GM12865 (cell line): ENCODE measurements around the gene WLS.

Experiments
- DNase-seq: peaks from one replicate; pipeline ENCODE4 v3.0.0; 2010; ENCODE audit warnings: low read depth
- H3K4me3 ChIP-seq: 2 replicates; pipeline ENCODE4 v1.5.1; 2011; ENCODE audit warnings: mild to moderate bottlenecking, low read depth, low read length, control low read depth
- TF ChIP-seq, protein P1 (sequence below): IDR thresholded peaks from 2 replicates; pipeline ENCODE4 v1.5.1; 2011; ENCODE audit warnings: low read length, control low read depth, low read depth, inconsistent platforms; ENCODE audit not compliant: insufficient read depth; ENCODE audit errors: missing control alignments

The WLS gene

DNA sequence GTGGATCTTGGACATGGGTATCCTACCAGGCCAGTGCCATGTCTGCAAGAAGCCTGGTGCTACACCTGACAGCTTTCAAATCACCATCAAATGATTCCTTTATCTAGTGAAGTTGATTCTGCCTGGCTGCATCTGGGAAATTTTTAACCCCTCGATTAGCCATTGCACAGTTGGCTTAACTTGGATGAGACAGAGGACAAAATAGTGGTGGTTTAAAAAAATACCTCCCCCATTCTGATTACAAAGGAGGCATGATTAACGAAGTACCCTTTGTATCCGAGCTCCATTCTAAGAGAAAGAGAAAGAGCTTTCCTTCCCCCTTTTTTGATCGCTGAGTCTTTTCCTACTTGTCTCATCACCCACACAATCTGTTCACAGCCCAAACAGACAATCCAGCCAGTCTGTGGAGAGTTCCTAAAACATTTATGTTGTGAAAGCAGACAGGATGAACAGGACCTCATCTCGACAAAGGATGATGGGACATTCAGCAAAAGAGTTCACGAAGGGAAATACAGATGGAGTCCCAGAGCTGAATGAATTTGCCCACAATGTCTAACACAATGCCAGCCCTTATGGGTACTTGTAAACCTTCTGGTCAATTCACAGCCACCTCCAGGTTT, 20.5 kb downstream of the WLS start:
- no peak for DNase-seq
- TF ChIP-seq, protein P1, sequence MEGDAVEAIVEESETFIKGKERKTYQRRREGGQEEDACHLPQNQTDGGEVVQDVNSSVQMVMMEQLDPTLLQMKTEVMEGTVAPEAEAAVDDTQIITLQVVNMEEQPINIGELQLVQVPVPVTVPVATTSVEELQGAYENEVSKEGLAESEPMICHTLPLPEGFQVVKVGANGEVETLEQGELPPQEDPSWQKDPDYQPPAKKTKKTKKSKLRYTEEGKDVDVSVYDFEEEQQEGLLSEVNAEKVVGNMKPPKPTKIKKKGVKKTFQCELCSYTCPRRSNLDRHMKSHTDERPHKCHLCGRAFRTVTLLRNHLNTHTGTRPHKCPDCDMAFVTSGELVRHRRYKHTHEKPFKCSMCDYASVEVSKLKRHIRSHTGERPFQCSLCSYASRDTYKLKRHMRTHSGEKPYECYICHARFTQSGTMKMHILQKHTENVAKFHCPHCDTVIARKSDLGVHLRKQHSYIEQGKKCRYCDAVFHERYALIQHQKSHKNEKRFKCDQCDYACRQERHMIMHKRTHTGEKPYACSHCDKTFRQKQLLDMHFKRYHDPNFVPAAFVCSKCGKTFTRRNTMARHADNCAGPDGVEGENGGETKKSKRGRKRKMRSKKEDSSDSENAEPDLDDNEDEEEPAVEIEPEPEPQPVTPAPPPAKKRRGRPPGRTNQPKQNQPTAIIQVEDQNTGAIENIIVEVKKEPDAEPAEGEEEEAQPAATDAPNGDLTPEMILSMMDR: no peak
- H3K4me3 ChIP-seq: no peak overlapping the region

DNA sequence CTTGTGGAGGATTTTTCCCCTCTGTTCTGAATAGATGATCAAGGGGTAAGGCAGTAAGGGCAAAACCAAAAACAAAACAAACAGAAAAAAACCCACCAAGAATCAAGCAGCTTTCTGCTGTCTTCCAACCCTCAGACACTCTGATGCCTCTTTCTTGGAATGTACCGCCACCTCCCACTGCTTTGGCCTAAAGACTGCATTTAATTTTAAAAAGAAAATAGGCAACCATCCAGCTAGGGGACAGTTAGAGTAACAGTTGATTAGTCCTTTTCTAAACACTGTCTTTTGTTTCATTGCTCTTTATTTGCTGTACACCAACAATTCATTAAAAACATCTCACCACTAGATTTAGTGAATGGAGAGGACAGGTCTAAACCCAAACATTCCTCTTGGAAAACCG, 21.5 kb downstream of the WLS start:
- no peak overlapping the region for H3K4me3 ChIP-seq
- no peak for DNase-seq
- TF ChIP-seq, protein P1: no peak

DNA sequence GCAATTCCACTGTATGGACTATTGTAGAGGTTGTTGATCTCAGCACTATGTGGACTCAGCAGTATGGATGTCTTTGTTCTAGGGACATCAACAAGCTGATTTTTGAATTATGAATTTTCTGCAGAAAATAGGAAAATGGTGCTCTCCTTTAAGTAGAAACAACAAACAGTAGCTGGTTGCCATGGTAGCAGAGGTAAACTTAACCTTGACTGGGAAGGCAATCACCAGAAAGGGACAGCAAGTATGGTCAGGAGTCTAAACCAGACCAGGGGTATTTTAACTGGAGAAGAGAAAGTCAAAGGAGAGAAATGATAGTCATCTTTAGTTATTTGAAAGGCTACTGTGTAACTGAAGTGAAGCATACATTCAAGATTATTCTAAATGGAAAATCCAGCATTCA, 22.3 kb downstream of the WLS start:
- H3K4me3 ChIP-seq: no peak overlapping the region
- TF ChIP-seq, protein P1: no peak
- DNase-seq: no peak

DNA sequence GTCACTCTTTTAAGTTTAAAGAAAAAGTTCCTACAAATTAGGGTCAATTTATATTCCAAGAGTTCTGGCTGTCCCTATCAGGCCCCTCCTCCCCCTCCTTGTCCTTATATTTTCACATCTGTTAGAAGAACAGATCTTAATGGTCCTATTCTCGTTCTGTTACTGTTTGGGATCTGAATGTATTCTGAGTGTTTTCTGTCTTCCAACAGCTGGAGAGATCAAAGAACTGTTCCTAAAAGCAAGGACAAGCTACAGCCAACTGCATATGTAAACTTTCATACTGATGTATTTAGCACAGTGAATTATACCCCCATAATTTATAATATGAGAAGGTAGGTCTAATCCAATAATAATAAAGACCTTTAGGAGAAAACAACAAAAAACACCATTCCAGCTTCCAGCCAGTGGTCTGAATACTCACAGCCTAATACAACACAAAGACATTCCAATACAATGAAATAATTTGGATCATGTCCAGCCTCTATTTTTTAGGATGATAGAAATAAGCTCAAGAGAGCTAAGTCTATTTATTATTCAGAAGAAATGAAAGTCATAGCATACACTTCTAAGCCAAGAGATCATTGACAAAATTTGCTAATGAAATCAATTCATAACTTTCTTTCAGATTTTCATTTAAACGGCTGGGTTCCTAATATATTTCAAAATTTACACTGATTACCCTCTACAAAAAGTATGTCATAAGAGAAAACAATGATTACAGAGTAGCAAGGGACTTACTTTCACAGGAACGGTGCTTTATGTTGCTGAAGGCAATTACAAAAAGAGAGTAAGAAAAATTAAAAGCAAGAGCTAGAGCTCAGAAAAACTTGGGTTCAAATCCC, 25.3 kb downstream of the WLS start:
- no peak for DNase-seq
- H3K4me3 ChIP-seq: no peak overlapping the region
- TF ChIP-seq, protein P1: no peak

DNA sequence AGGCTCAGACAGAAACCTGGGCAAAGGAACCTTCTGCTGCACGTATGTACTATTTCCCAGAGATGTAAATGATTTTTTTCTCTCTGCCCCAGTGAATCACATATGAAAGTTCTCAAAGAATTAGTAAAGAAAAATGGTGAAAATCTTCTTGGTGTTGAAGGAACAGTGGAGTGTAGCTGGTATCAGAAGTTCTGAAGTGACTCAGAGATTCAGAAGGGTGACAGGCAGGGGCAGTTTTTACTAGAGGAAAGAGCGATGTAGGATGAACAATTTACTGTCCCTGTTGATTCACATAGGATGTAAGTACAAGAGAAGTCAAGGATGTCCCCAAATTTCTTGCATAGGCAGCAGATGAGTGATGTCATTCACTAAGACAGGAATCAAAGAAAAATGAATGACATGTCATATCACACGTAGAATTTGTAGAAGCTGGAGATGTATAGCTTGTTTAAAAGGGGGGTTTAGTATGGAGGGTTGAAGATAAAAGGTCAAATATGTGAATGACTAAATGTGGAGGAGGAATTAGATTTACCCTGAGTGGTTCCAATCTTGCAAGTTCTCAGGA, 26.4 kb downstream of the WLS start:
- no peak for DNase-seq
- no peak overlapping the region for H3K4me3 ChIP-seq
- TF ChIP-seq, protein P1: no peak

DNA sequence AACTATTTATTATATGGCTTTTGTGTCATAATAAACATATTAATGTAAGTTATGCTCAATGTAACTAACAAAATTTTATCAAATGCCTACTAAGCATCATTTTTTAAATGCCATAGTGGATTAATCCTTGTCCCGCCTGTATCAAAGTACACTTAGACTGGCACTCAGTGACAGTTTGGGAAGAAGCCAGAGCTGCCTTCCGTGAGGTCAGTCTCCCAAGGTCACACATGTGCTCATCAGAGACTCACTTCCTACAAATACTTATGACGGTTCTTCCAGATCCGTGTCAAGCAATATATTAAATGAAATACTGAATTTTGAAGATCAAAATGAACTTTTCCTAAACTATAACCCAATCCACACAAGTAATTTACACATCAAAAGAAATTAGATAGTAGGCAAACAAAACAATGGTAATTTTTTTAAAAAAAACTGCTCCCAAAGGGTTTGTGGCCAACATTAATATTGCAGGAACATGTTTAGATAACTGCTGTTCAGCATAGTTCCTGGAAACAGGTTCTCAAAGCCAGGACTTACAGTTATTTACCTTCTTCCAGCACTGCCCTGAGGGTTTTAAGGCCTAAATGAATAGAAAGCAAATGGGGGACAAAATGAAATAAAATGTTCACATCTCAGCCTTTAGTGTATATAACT, 27.2 kb downstream of the WLS start:
- H3K4me3 ChIP-seq: no peak overlapping the region
- TF ChIP-seq, protein P1: no peak
- DNase-seq: no peak
